Measurements from ENCODE around the gene DNAH14.

DNAH14 gene

GRCh38 chr1:224898937-224899336, 30.5 kb upstream of the DNAH14 start:
- H3K9ac ChIP-seq (ENCODE audit: low read depth, low read length) = no peak overlapping the region
- H3K4me1 ChIP-seq (ENCODE audit: control insufficient read depth, insufficient read depth, low read length) = no peaks in the 10 kb centered on the region
- H3K4me3 ChIP-seq (ENCODE audit: low read length) = no peak overlapping the region
- H3K9me3 ChIP-seq (replicated peaks; ENCODE audit: low read length) = no peaks in the 10 kb centered on the region
- peaks cover 17% of the 10 kb centered on the region for H3K27me3 ChIP-seq (ENCODE audit: control insufficient read depth, insufficient read depth, low read length)
- H3K36me3 ChIP-seq (ENCODE audit: insufficient read depth, low read length) = no peaks in the 10 kb centered on the region
- no peak overlapping the region for H3K4me2 ChIP-seq (ENCODE audit: low read length)

- no peaks in the 10 kb centered on the region for H3K9me3 ChIP-seq (replicated peaks; ENCODE audit: low read length)
- H3K27me3 ChIP-seq (ENCODE audit: control insufficient read depth, insufficient read depth, low read length) = peaks cover 23% of the 10 kb centered on the region
- H3K4me1 ChIP-seq (ENCODE audit: control insufficient read depth, insufficient read depth, low read length) = no peaks in the 10 kb centered on the region
- no peak overlapping the region for H3K4me2 ChIP-seq (ENCODE audit: low read length)
- H3K9ac ChIP-seq (ENCODE audit: low read depth, low read length) = no peak overlapping the region
- H3K36me3 ChIP-seq (ENCODE audit: insufficient read depth, low read length) = no peaks in the 10 kb centered on the region
- no peak overlapping the region for H3K4me3 ChIP-seq (ENCODE audit: low read length)
Measured at GRCh38 chr1:224900062-224900630, 29.3 kb upstream of the DNAH14 start.

GRCh38 chr1:224901087-224901810, 28.2 kb upstream of the DNAH14 start:
- Histone ChIP-seq H3K9ac (ENCODE audit: low read depth, low read length) (no peak overlapping the region), H3K36me3 (ENCODE audit: insufficient read depth, low read length) (no peaks in the 10 kb centered on the region), H3K4me3 (ENCODE audit: low read length) (no peak overlapping the region), H3K4me2 (ENCODE audit: low read length) (no peak overlapping the region), H3K9me3 (replicated peaks; ENCODE audit: low read length) (no peaks in the 10 kb centered on the region), H3K4me1 (ENCODE audit: control insufficient read depth, insufficient read depth, low read length) (no peaks in the 10 kb centered on the region), H3K27me3 (ENCODE audit: control insufficient read depth, insufficient read depth, low read length) (peaks cover 31% of the 10 kb centered on the region)

GRCh38 chr1:224903955-224904354, 25.5 kb upstream of the DNAH14 start:
- Histone ChIP-seq H3K4me3 (ENCODE audit: low read length) (no peak overlapping the region), H3K27me3 (ENCODE audit: control insufficient read depth, insufficient read depth, low read length) (peaks cover 39% of the 10 kb centered on the region), H3K36me3 (ENCODE audit: insufficient read depth, low read length) (no peaks in the 10 kb centered on the region), H3K9ac (ENCODE audit: low read depth, low read length) (no peak overlapping the region), H3K9me3 (replicated peaks; ENCODE audit: low read length) (no peaks in the 10 kb centered on the region), H3K4me1 (ENCODE audit: control insufficient read depth, insufficient read depth, low read length) (no peaks in the 10 kb centered on the region), H3K4me2 (ENCODE audit: low read length) (no peak overlapping the region)

GRCh38 chr1:224906340-224906739, 23.1 kb upstream of the DNAH14 start:
- Histone ChIP-seq H3K36me3 (ENCODE audit: insufficient read depth, low read length) (no peaks in the 10 kb centered on the region), H3K9me3 (replicated peaks; ENCODE audit: low read length) (no peaks in the 10 kb centered on the region), H3K9ac (ENCODE audit: low read depth, low read length) (no peak overlapping the region), H3K4me1 (ENCODE audit: control insufficient read depth, insufficient read depth, low read length) (no peaks in the 10 kb centered on the region), H3K27me3 (ENCODE audit: control insufficient read depth, insufficient read depth, low read length) (peaks cover 31% of the 10 kb centered on the region), H3K4me2 (ENCODE audit: low read length) (no peak overlapping the region), H3K4me3 (ENCODE audit: low read length) (no peak overlapping the region)

GRCh38 chr1:224911217-224911616, 18.3 kb upstream of the DNAH14 start:
- Histone ChIP-seq H3K9ac (ENCODE audit: low read depth, low read length) (no peak overlapping the region), H3K9me3 (replicated peaks; ENCODE audit: low read length) (no peaks in the 10 kb centered on the region), H3K36me3 (ENCODE audit: insufficient read depth, low read length) (no peaks in the 10 kb centered on the region), H3K27me3 (ENCODE audit: control insufficient read depth, insufficient read depth, low read length) (peaks cover 9% of the 10 kb centered on the region), H3K4me3 (ENCODE audit: low read length) (no peak overlapping the region), H3K4me1 (ENCODE audit: control insufficient read depth, insufficient read depth, low read length) (no peaks in the 10 kb centered on the region), H3K4me2 (ENCODE audit: low read length) (no peak overlapping the region)

- Histone ChIP-seq H3K4me3 (ENCODE audit: low read length) (no peak overlapping the region), H3K9me3 (replicated peaks; ENCODE audit: low read length) (no peaks in the 10 kb centered on the region), H3K27me3 (ENCODE audit: control insufficient read depth, insufficient read depth, low read length) (no peaks in the 10 kb centered on the region), H3K4me1 (ENCODE audit: control insufficient read depth, insufficient read depth, low read length) (no peaks in the 10 kb centered on the region), H3K36me3 (ENCODE audit: insufficient read depth, low read length) (no peaks in the 10 kb centered on the region), H3K4me2 (ENCODE audit: low read length) (no peak overlapping the region), H3K9ac (ENCODE audit: low read depth, low read length) (no peak overlapping the region)
Measured at GRCh38 chr1:224914292-224914900, 15.1 kb upstream of the DNAH14 start.

- H3K4me3 ChIP-seq (ENCODE audit: low read length) = no peak overlapping the region
- H3K4me2 ChIP-seq (ENCODE audit: low read length) = no peak overlapping the region
- H3K36me3 ChIP-seq (ENCODE audit: insufficient read depth, low read length) = no peaks in the 10 kb centered on the region
- no peak overlapping the region for H3K9ac ChIP-seq (ENCODE audit: low read depth, low read length)
- H3K9me3 ChIP-seq (replicated peaks; ENCODE audit: low read length) = no peaks in the 10 kb centered on the region
- no peaks in the 10 kb centered on the region for H3K27me3 ChIP-seq (ENCODE audit: control insufficient read depth, insufficient read depth, low read length)
- H3K4me1 ChIP-seq (ENCODE audit: control insufficient read depth, insufficient read depth, low read length) = no peaks in the 10 kb centered on the region
Measured at GRCh38 chr1:224919508-224919907, 10.0 kb upstream of the DNAH14 start.

- Histone ChIP-seq H3K4me3 (ENCODE audit: low read length) (no peak overlapping the region), H3K36me3 (ENCODE audit: insufficient read depth, low read length) (no peaks in the 10 kb centered on the region), H3K4me1 (ENCODE audit: control insufficient read depth, insufficient read depth, low read length) (no peaks in the 10 kb centered on the region), H3K9ac (ENCODE audit: low read depth, low read length) (no peak overlapping the region), H3K27me3 (ENCODE audit: control insufficient read depth, insufficient read depth, low read length) (no peaks in the 10 kb centered on the region), H3K9me3 (replicated peaks; ENCODE audit: low read length) (no peaks in the 10 kb centered on the region), H3K4me2 (ENCODE audit: low read length) (no peak overlapping the region)
Measured at GRCh38 chr1:224920930-224921329, 8.5 kb upstream of the DNAH14 start.

GRCh38 chr1:224921354-224921753, 8.1 kb upstream of the DNAH14 start:
- H3K36me3 ChIP-seq (ENCODE audit: insufficient read depth, low read length) = no peaks in the 10 kb centered on the region
- no peak overlapping the region for H3K4me3 ChIP-seq (ENCODE audit: low read length)
- H3K4me2 ChIP-seq (ENCODE audit: low read length) = no peak overlapping the region
- no peak overlapping the region for H3K9ac ChIP-seq (ENCODE audit: low read depth, low read length)
- H3K4me1 ChIP-seq (ENCODE audit: control insufficient read depth, insufficient read depth, low read length) = no peaks in the 10 kb centered on the region
- no peaks in the 10 kb centered on the region for H3K9me3 ChIP-seq (replicated peaks; ENCODE audit: low read length)
- no peaks in the 10 kb centered on the region for H3K27me3 ChIP-seq (ENCODE audit: control insufficient read depth, insufficient read depth, low read length)

- Histone ChIP-seq H3K4me1 (ENCODE audit: control insufficient read depth, insufficient read depth, low read length) (no peaks in the 10 kb centered on the region), H3K36me3 (ENCODE audit: insufficient read depth, low read length) (no peaks in the 10 kb centered on the region), H3K9ac (ENCODE audit: low read depth, low read length) (no peak overlapping the region), H3K4me2 (ENCODE audit: low read length) (no peak overlapping the region), H3K27me3 (ENCODE audit: control insufficient read depth, insufficient read depth, low read length) (no peaks in the 10 kb centered on the region), H3K9me3 (replicated peaks; ENCODE audit: low read length) (no peaks in the 10 kb centered on the region), H3K4me3 (ENCODE audit: low read length) (no peak overlapping the region)
Measured at GRCh38 chr1:224922404-224923164, 6.9 kb upstream of the DNAH14 start.
